ENCODE measurements around the gene TMEM61. TPM values are rescaled to one million over a fixed set of nuclear protein-coding genes. Genes with fewer than 3 reads are reported as not detected.
"Not testable (repeated sequence)": the region's sequence is repeated elsewhere in the genome, so short reads cannot be mapped to it uniquely, and the experiment has no call there.

The TMEM61 gene
- total RNA-seq, 4 donors from 2014 or later = 7.1 to 24.8 (median 8.5) TPM

DNA sequence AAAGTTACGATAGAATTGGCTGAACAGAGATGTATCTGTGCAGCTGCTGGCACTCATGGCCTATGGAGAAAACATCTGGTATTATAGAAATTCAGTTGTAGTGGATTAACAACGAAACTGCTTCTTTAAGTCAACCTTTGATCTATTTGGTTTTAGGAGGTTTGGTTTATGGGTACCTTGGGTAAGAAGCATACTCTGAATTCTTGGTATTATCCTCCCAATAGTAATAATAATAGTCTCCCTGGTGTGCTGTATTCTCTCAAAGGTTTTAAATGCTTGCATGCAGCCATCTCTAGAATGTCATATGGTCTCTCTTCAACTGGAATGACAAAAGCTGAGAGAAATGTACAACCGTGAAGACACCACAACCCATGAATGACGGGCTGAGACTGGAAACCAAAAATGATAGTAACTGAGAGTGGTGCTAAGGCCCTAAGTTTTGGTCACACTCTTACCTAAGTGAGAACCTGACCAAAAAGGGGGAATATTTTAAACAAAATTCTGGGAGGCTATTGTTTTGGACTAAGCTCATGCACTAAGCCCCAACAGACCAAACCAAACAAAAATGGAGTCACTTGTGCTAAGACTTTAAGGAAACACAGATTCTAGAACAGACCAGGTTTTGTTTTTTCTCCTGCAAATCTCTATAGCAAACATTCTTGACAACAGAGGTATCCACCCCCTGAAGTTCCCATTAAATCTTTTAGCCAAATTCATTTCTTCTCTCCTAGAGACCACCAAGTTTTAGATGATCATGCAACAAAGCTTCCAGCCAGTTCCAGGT is 17.6 kb upstream of the TMEM61 start:
- no peaks in the 10 kb centered on the region for H3K27me3 ChIP-seq
- WGBS, 2 donors (ENCODE audit: low coverage in 1 of 2) = 70 to 71% methylated on average over 4 of the region's 4 CpGs
- TF ChIP-seq POLR2AphosphoS5 (IDR thresholded peaks at IDR 0.05) (no peak), EP300 (IDR thresholded peaks at IDR 0.05; ENCODE audit: low read depth) (no peak)
- TF ChIP-seq, protein P1, sequence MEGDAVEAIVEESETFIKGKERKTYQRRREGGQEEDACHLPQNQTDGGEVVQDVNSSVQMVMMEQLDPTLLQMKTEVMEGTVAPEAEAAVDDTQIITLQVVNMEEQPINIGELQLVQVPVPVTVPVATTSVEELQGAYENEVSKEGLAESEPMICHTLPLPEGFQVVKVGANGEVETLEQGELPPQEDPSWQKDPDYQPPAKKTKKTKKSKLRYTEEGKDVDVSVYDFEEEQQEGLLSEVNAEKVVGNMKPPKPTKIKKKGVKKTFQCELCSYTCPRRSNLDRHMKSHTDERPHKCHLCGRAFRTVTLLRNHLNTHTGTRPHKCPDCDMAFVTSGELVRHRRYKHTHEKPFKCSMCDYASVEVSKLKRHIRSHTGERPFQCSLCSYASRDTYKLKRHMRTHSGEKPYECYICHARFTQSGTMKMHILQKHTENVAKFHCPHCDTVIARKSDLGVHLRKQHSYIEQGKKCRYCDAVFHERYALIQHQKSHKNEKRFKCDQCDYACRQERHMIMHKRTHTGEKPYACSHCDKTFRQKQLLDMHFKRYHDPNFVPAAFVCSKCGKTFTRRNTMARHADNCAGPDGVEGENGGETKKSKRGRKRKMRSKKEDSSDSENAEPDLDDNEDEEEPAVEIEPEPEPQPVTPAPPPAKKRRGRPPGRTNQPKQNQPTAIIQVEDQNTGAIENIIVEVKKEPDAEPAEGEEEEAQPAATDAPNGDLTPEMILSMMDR (IDR thresholded peaks at IDR 0.05) = no peak
- H3K4me3 ChIP-seq = no peak overlapping the region
- intact Hi-C loops (cut with DNase I; ENCODE audit: low total_unique reads) = no loop called here
- DNase-seq = no peak
- peaks cover 0 to under 1% of the 10 kb centered on the region in 2 donors for H3K9me3 ChIP-seq
- in situ Hi-C loops (cut with MboI; ENCODE audit: low pct_ligation_motif_present in 1 of 4, low pct_unique_long_range_greater_than_20kb in 1 of 4, low sequenced_read_pairs in 3 of 4) = no loop called here
- H3K4me1 ChIP-seq = no peaks in the 10 kb centered on the region
- H3K36me3 ChIP-seq = no peaks in the 10 kb centered on the region
- H3K27ac ChIP-seq = no peak overlapping the region

- H3K36me3 ChIP-seq; DNase-seq; H3K9me3 ChIP-seq; H3K4me1 ChIP-seq; H3K27ac ChIP-seq; H3K27me3 ChIP-seq; intact Hi-C loops (cut with DNase I; ENCODE audit: low total_unique reads); in situ Hi-C loops (cut with MboI; ENCODE audit: low pct_ligation_motif_present in 1 of 4, low pct_unique_long_range_greater_than_20kb in 1 of 4, low sequenced_read_pairs in 3 of 4); H3K4me3 ChIP-seq: not testable (repeated sequence)
- WGBS, 2 donors (ENCODE audit: low coverage in 1 of 2) = 88 to 90% methylated on average over 5 of the region's 5 CpGs
These were observed 16.6 kb upstream of the TMEM61 start for GRCh38 chr1:54963829-54964228.

DNA sequence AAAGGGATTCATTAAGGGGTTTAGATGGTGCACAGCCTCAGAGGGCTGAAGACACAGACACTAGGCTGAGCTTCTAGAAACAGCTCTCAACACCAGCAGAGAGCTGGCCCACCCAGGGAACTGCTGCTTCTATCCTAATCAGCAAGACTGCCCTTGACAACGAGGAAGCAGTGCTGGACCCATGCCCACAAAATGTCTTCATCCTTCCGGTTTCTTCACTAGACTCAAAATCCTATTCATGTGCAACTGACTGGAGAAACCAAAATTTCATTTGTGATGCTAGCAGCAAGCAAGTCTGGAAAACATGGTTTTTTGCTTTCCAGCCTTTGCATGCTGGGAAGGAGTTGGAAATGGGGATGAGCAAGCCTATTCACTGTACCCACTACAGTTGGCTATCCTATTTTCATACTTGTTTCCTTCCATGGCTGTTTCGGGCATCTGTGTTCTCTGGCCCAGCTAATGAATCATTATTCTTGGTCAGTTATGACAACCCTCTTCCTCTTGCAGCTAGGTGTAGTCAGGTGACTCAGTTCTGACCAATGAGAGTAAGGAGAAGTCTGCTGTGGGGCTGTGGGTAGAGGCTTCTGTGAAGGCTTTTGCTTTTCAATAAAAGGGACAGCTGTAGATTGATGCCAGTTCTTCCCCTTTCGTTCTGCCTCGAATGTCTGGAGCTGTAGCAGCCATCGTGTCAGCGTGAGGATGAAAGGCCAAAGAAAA is 14.6 kb upstream of the TMEM61 start:
- Histone ChIP-seq H3K27ac (no peak overlapping the region), H3K36me3 (no peaks in the 10 kb centered on the region), H3K27me3 (no peaks in the 10 kb centered on the region), H3K4me1 (no peaks in the 10 kb centered on the region), H3K4me3 (no peak overlapping the region), H3K9me3 (no peaks in the 10 kb centered on the region)
- DNase-seq = peak; percentile 45
- in situ Hi-C loops (cut with MboI; ENCODE audit: low pct_ligation_motif_present in 1 of 4, low pct_unique_long_range_greater_than_20kb in 1 of 4, low sequenced_read_pairs in 3 of 4) = no loop called here
- 48 to 57% methylated on average over 3 to 7 of the region's 7 CpGs for WGBS, 2 donors (ENCODE audit: low coverage in 1 of 2)
- intact Hi-C loops (cut with DNase I; ENCODE audit: low total_unique reads) = no loop called here
- TF ChIP-seq POLR2A (IDR thresholded peaks at IDR 0.05) (no peak), POLR2AphosphoS5 (IDR thresholded peaks at IDR 0.05) (no peak), EP300 (IDR thresholded peaks at IDR 0.05; ENCODE audit: low read depth) (no peak)
- TF ChIP-seq, protein P1 (IDR thresholded peaks at IDR 0.05) = no peak

DNA sequence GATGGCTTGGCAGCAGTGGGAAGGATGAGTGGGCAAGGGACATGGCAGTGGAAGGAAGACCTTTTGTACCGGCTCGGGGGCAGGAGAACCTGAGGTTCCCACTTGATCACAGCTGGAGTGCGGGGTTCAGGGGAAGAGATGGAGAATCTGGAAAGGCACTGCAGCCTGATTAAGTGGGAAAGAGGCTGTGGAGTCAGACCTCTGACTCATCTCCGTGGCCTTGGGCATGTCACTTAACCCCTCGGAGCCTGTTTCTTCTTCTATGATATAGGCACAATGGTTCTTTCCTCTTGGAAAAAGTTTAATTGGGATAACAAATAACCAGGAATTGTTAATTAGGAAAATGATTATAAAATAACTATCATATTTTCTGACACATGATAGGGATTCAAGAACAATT is 13.1 kb upstream of the TMEM61 start:
- peaks cover 3% of the 10 kb centered on the region for H3K27me3 ChIP-seq
- TF ChIP-seq, protein P1 (IDR thresholded peaks at IDR 0.05) = no peak
- no peak for TF ChIP-seq EP300 (IDR thresholded peaks at IDR 0.05; ENCODE audit: low read depth)
- TF ChIP-seq POLR2A (IDR thresholded peaks at IDR 0.05) = no peak
- no peak for TF ChIP-seq POLR2AphosphoS5 (IDR thresholded peaks at IDR 0.05)
- no peak for DNase-seq
- no peaks in the 10 kb centered on the region for H3K4me1 ChIP-seq
- no peaks in the 10 kb centered on the region for H3K36me3 ChIP-seq
- H3K4me3 ChIP-seq = no peak overlapping the region
- intact Hi-C loops (cut with DNase I; ENCODE audit: low total_unique reads) (no loop called here), in situ Hi-C loops (cut with MboI; ENCODE audit: low pct_ligation_motif_present in 1 of 4, low pct_unique_long_range_greater_than_20kb in 1 of 4, low sequenced_read_pairs in 3 of 4) (no loop called here)
- WGBS, 2 donors (ENCODE audit: low coverage in 1 of 2) = 79 to 100% methylated on average over 1 to 5 of the region's 5 CpGs
- no peaks in the 10 kb centered on the region for H3K9me3 ChIP-seq
- H3K27ac ChIP-seq = no peak overlapping the region
